HL-60 (cell line): ENCODE data around the gene WDFY4.

Experiments
- DNase-seq, 2 experiments: peaks; one replicate each; pipeline ENCODE4 v3.0.0-alpha.2; 2010 to 2020; ENCODE audit warnings: low read depth in 1 of 2, low spot score in 1 of 2
- H3K27ac ChIP-seq: fragments of 250-450 bp; sonication (Bioruptor Pico); replicated peaks from 2 replicates; pipeline ENCODE4 v1.5.1; 2020; ENCODE audit warnings: mild to moderate bottlenecking, moderate library complexity
- H3K27me3 ChIP-seq: fragments of 250-450 bp; sonication (Bioruptor Pico); 2 replicates; pipeline ENCODE4 v1.5.1; 2021; ENCODE audit warnings: mild to moderate bottlenecking, moderate library complexity; ENCODE audit not compliant: insufficient read depth, poor library complexity, severe bottlenecking
- H3K4me3 ChIP-seq: replicated peaks from 2 replicates; pipeline ENCODE4 v1.5.1; 2011; ENCODE audit warnings: mild to moderate bottlenecking, control low read depth, low read length; ENCODE audit not compliant: insufficient read depth
- GABPA ChIP-seq: IDR thresholded peaks from 2 replicates; pipeline ENCODE4 v1.6.1; 2012; ENCODE audit warnings: low read depth
- POLR2AphosphoS5 ChIP-seq: IDR thresholded peaks from 2 replicates; pipeline ENCODE4 v1.6.1; 2012; ENCODE audit warnings: low read depth
- SPI1 ChIP-seq: IDR thresholded peaks from 2 replicates; pipeline ENCODE4 v1.6.1; 2012; ENCODE audit warnings: low read depth, mild to moderate bottlenecking, borderline replicate concordance
- TF ChIP-seq, protein P1 (sequence below): IDR thresholded peaks from 2 replicates; pipeline ENCODE4 v1.6.1; 2012; ENCODE audit warnings: low read depth; ENCODE audit not compliant: insufficient replicate concordance
- TF ChIP-seq, protein P2 (sequence below): IDR thresholded peaks from one replicate; pipeline ENCODE4 v1.5.1; 2011; ENCODE audit warnings: low read length, control low read depth, inconsistent platforms; ENCODE audit not compliant: insufficient read depth

Gene WDFY4

DNA sequence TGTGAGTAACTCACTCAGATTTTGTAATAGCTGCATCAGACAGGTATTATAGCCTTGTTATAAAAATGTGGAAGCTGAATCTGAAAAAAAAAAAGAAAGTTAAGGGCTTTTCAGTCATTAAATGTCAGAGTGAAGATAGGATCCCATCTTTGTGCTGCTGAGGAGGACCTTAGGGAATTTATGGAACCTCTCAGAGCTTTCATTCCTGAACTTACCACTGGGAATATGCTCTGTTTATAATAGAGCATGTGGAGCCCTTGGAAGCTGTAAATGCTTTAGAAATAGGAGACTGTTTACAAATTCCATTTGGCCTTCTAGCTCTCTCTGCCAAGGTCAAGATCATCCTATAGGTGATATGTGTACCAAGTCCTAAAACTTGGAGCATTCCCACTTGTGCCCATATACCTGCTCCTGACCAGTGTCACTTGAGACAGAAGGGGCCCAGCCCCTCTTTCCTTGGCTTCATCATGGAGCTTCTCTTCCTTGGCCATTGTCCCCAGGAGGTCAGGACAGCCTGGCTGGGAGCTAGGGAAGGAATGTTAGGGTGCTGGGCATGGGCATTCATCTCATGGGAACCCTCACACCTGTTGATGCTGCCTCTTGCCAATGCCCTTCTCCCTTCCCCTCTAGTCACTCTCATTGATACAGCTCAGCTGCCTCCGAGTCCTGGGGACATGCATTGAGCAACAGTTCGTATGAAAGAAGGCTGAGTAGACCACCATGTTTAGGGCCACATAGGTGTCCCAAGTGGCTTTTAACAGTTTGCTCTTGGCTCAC is 149.7 kb downstream of the WDFY4 start:
- no peak for DNase-seq
- H3K27ac ChIP-seq: no peak overlapping the region
- no peak overlapping the region for H3K4me3 ChIP-seq
- TF ChIP-seq, protein P1, sequence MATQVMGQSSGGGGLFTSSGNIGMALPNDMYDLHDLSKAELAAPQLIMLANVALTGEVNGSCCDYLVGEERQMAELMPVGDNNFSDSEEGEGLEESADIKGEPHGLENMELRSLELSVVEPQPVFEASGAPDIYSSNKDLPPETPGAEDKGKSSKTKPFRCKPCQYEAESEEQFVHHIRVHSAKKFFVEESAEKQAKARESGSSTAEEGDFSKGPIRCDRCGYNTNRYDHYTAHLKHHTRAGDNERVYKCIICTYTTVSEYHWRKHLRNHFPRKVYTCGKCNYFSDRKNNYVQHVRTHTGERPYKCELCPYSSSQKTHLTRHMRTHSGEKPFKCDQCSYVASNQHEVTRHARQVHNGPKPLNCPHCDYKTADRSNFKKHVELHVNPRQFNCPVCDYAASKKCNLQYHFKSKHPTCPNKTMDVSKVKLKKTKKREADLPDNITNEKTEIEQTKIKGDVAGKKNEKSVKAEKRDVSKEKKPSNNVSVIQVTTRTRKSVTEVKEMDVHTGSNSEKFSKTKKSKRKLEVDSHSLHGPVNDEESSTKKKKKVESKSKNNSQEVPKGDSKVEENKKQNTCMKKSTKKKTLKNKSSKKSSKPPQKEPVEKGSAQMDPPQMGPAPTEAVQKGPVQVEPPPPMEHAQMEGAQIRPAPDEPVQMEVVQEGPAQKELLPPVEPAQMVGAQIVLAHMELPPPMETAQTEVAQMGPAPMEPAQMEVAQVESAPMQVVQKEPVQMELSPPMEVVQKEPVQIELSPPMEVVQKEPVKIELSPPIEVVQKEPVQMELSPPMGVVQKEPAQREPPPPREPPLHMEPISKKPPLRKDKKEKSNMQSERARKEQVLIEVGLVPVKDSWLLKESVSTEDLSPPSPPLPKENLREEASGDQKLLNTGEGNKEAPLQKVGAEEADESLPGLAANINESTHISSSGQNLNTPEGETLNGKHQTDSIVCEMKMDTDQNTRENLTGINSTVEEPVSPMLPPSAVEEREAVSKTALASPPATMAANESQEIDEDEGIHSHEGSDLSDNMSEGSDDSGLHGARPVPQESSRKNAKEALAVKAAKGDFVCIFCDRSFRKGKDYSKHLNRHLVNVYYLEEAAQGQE: no peak
- TF ChIP-seq POLR2AphosphoS5: no peak
- no peak for TF ChIP-seq SPI1
- TF ChIP-seq GABPA: no peak
- H3K27me3 ChIP-seq: no peaks in the 10 kb centered on the region

DNA sequence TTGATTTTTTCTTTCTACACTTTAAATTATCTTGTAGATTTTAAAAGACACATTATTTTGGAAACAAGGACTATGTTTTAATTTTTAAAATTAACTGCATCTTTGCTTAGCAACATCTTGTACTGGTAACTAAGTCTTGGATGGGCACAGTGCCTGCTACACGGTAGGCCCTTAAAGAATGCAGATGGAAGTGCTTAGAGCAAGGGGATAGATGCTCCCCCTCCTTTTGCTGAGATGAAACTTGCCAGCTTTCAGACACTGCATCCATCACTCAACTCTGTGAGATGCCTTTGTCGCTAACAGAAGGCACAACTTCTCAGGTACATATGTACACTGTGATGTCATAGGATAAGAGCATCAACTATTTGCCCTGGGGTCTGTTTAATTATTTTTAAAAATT is 151.1 kb downstream of the WDFY4 start:
- H3K27ac ChIP-seq: no peak overlapping the region
- H3K27me3 ChIP-seq: no peaks in the 10 kb centered on the region
- H3K4me3 ChIP-seq: no peak overlapping the region
- TF ChIP-seq, protein P1: no peak
- TF ChIP-seq POLR2AphosphoS5 (no peak), GABPA (no peak), SPI1 (no peak)
- TF ChIP-seq, protein P2, sequence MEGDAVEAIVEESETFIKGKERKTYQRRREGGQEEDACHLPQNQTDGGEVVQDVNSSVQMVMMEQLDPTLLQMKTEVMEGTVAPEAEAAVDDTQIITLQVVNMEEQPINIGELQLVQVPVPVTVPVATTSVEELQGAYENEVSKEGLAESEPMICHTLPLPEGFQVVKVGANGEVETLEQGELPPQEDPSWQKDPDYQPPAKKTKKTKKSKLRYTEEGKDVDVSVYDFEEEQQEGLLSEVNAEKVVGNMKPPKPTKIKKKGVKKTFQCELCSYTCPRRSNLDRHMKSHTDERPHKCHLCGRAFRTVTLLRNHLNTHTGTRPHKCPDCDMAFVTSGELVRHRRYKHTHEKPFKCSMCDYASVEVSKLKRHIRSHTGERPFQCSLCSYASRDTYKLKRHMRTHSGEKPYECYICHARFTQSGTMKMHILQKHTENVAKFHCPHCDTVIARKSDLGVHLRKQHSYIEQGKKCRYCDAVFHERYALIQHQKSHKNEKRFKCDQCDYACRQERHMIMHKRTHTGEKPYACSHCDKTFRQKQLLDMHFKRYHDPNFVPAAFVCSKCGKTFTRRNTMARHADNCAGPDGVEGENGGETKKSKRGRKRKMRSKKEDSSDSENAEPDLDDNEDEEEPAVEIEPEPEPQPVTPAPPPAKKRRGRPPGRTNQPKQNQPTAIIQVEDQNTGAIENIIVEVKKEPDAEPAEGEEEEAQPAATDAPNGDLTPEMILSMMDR: no peak
- no peak for DNase-seq

DNA sequence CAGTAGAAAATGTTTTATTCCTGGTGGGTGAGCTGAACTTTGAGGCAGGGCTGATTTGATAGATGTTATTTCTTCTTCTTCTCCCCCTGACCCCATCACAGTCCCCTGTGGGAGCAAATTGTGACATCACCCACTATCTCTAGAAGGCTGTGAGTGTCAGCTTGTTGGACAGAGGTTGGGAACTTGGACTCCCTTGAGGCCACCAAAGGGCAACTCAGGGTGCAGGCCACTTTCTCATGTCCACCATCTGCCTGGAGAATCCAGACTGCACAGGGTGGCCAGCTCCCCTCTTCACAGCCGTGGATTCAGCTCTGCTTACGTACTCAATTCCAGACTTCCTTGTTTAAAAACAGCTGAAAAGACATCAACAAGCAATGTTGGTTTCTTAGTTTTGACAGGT is 151.9 kb downstream of the WDFY4 start:
- no peak for TF ChIP-seq POLR2AphosphoS5
- TF ChIP-seq SPI1: no peak
- TF ChIP-seq, protein P1: no peak
- H3K27ac ChIP-seq: no peak overlapping the region
- H3K4me3 ChIP-seq: no peak overlapping the region
- H3K27me3 ChIP-seq: no peaks in the 10 kb centered on the region
- no peak for DNase-seq

DNA sequence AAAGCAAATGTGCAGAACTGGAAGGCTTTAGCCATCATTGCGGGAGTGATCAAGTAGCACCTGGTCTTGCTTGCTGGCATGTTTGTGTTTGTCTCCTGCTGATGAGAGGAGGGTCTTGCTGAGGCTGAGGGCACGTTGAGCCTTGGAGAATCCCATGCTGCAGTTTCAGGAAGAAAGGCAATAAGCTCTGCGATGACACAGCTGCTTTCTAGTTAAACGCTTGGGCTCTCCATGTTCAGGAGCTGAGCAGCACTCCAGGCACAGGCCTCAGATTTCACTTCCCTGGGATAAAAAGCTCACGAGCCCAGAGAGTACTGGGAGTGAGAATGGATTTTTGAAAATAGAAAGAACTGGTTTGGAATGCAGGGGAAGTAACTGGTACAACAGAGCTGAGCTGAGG is 154.2 kb downstream of the WDFY4 start:
- H3K27ac ChIP-seq: no peak overlapping the region
- no peak overlapping the region for H3K4me3 ChIP-seq
- no peak for DNase-seq
- no peaks in the 10 kb centered on the region for H3K27me3 ChIP-seq
- TF ChIP-seq SPI1 (no peak), GABPA (no peak), POLR2AphosphoS5 (no peak)
- TF ChIP-seq, protein P2: no peak
- TF ChIP-seq, protein P1: no peak
